ENCODE results near the gene LDLRAD4.
A peak's percentile ranks its signal among the peaks of the same experiment; 100 is the strongest.

Gene LDLRAD4

DNA sequence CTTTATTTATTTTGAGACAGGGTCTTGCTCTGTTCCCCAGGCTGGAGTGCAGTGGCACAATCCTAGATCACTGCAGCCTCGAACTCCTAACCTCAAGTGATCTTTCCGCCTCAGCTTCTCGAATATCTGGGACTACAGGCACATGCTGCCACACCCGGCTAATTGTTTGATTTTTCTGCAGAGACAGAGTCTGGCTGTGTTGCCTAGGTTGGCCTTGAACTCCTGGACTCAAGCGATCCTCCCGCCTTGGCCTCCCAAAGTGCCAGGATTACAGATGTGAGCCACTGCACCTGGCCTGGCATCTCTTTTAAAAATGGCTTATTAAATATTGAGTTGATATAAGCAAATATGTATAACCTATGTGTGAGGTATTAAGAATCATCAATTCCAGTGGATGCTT is 298.3 kb downstream of the LDLRAD4 start:
- Histone ChIP-seq H3K4me3 (ENCODE audit: control insufficient read depth in 1 of 7, extremely low read depth in 1 of 7, insufficient read depth in 4 of 7, low read depth in 2 of 7, low read length in 6 of 7) (no peak overlapping the region), H3K27me3 (replicated peaks in 2 of 5; ENCODE audit: control insufficient read depth in 4 of 5, insufficient read depth in 5 of 5, low read length in 4 of 5) (no peaks in the 10 kb centered on the region), H3K9me3 (ENCODE audit: control extremely low read depth in 1 of 5, control insufficient read depth in 4 of 5, insufficient read depth in 2 of 5, low read depth in 1 of 5, low read length in 4 of 5) (peaks cover 0 to 8% (median 3%) of the 10 kb centered on the region in 5 experiments), H3K27ac (ENCODE audit: insufficient read depth in 1 of 2, low read depth in 1 of 2, low read length in 2 of 2, poor library complexity in 1 of 2, severe bottlenecking in 2 of 2) (no peak overlapping the region), H3K36me3 (ENCODE audit: control insufficient read depth in 4 of 4, insufficient read depth in 4 of 4, low read length in 3 of 4) (peaks cover 0 to 13% (median 4%) of the 10 kb centered on the region in 4 experiments), H3K4me1 (ENCODE audit: control extremely low read depth in 1 of 4, control insufficient read depth in 4 of 4, insufficient read depth in 4 of 4, low read length in 3 of 4) (peaks cover 16 to 24% (median 18%) of the 10 kb centered on the region in 4 experiments)
- no peak for DNase-seq
- ChIA-PET POLR2A (no interaction called here), CTCF (interaction anchor here (0.9 to 1.5 kb wide), 2 partner anchors 9 to 301 kb away, joined by 4 to 5 read pairs; no protein-coding TSS in a partner anchor)
- WGBS (ENCODE audit: insufficient coverage), result 96% methylated on average over 4 of the region's 6 CpGs

DNA sequence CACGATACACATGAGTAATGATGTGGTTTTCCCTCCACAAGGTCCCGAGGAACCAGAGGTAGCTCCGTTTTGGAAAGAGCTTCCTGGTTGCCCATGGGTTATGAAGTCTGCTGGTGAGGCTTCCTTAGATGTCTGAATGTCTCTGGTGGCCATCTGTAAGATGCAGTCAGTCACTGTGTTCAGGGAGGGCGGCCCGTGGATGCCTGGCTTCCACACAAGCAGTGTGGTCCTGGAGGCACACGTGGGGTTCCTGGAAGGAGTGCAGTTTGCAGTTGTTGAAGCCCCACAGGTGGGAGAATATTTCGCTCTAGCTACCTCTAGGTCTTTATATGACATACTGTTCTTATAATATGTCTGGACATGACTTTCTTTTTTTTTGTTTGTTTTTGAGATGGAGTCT is 298.8 kb downstream of the LDLRAD4 start:
- ChIA-PET CTCF (interaction anchor here (0.9 to 1.5 kb wide), 2 partner anchors 9 to 301 kb away, joined by 4 to 5 read pairs; no protein-coding TSS in a partner anchor), POLR2A (no interaction called here)
- H3K4me1 ChIP-seq (ENCODE audit: control extremely low read depth in 1 of 4, control insufficient read depth in 4 of 4, insufficient read depth in 4 of 4, low read length in 3 of 4), result peaks cover 12 to 19% (median 13%) of the 10 kb centered on the region in 4 experiments
- H3K27ac ChIP-seq (ENCODE audit: insufficient read depth in 1 of 2, low read depth in 1 of 2, low read length in 2 of 2, poor library complexity in 1 of 2, severe bottlenecking in 2 of 2), result no peak overlapping the region
- H3K9me3 ChIP-seq (ENCODE audit: control extremely low read depth in 1 of 5, control insufficient read depth in 4 of 5, insufficient read depth in 2 of 5, low read depth in 1 of 5, low read length in 4 of 5), result peaks cover 0 to 8% (median 3%) of the 10 kb centered on the region in 5 experiments
- 92% methylated on average over 3 of the region's 7 CpGs for WGBS (ENCODE audit: insufficient coverage)
- no peak overlapping the region for H3K4me3 ChIP-seq (ENCODE audit: control insufficient read depth in 1 of 7, extremely low read depth in 1 of 7, insufficient read depth in 4 of 7, low read depth in 2 of 7, low read length in 6 of 7)
- DNase-seq, result no peak
- peaks cover 0 to 13% (median 4%) of the 10 kb centered on the region in 4 experiments for H3K36me3 ChIP-seq (ENCODE audit: control insufficient read depth in 4 of 4, insufficient read depth in 4 of 4, low read length in 3 of 4)
- H3K27me3 ChIP-seq (replicated peaks in 2 of 5; ENCODE audit: control insufficient read depth in 4 of 5, insufficient read depth in 5 of 5, low read length in 4 of 5), result no peaks in the 10 kb centered on the region

DNA sequence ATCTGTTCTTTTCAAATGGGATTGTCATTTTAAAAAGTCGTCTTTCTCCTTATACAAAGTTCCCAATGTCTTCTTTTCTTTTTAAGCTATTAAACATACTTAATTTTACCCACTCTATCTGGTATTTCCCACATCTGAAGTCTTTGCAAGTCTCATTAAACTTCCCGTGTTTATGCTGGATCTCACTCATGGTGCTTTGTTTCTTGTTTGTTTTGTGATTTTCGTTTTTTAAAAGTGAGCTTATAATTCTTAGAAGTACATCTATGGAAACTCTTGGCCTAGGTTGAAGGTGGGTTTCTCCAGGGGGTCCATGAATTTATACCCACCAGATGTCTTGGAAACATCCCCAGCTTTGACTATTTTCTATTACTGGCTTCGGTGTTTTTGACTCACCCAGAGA is 299.8 kb downstream of the LDLRAD4 start:
- no CpG with 5 or more reads among the region's 4 CpGs for WGBS (ENCODE audit: insufficient coverage)
- ChIA-PET CTCF (interaction anchor here (1.9 to 2.7 kb wide), 2 partner anchors 11 to 303 kb away, joined by 5 to 20 read pairs; no protein-coding TSS in a partner anchor), POLR2A (no interaction called here)
- H3K4me3 ChIP-seq (ENCODE audit: control insufficient read depth in 1 of 7, extremely low read depth in 1 of 7, insufficient read depth in 4 of 7, low read depth in 2 of 7, low read length in 6 of 7), result no peak overlapping the region
- no peaks in the 10 kb centered on the region for H3K27me3 ChIP-seq (replicated peaks in 2 of 5; ENCODE audit: control insufficient read depth in 4 of 5, insufficient read depth in 5 of 5, low read length in 4 of 5)
- DNase-seq, result no peak
- H3K36me3 ChIP-seq (ENCODE audit: control insufficient read depth in 4 of 4, insufficient read depth in 4 of 4, low read length in 3 of 4), result peaks cover 0 to 13% (median 4%) of the 10 kb centered on the region in 4 experiments
- H3K9me3 ChIP-seq (ENCODE audit: control extremely low read depth in 1 of 5, control insufficient read depth in 4 of 5, insufficient read depth in 2 of 5, low read depth in 1 of 5, low read length in 4 of 5), result peaks cover 0 to 8% (median 3%) of the 10 kb centered on the region in 5 experiments
- peaks cover 3 to 9% (median 6%) of the 10 kb centered on the region in 4 experiments for H3K4me1 ChIP-seq (ENCODE audit: control extremely low read depth in 1 of 4, control insufficient read depth in 4 of 4, insufficient read depth in 4 of 4, low read length in 3 of 4)
- no peak overlapping the region for H3K27ac ChIP-seq (ENCODE audit: insufficient read depth in 1 of 2, low read depth in 1 of 2, low read length in 2 of 2, poor library complexity in 1 of 2, severe bottlenecking in 2 of 2)

DNA sequence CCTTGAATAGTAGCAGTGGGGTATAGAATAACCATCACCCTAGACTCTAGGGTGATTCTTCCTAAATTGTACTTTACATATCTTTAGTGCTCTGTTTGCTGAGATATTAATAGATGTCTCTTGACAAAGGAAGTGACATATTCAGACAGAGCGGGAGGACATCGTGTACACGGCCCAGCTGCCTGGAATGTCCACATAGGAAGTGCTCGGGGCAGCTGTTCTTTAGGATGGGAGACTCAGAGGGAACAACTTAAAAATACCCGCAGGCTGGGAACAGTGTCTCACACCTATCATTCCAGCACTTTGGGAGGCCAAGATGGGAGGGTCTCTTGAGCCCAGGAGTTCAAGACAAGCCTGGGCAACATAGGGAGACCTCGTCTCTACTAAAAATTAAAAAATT is 301.7 kb downstream of the LDLRAD4 start:
- peaks cover 0 to 13% (median 6%) of the 10 kb centered on the region in 4 experiments for H3K36me3 ChIP-seq (ENCODE audit: control insufficient read depth in 4 of 4, insufficient read depth in 4 of 4, low read length in 3 of 4)
- peaks cover 0 to 4% (median 0%) of the 10 kb centered on the region in 4 experiments for H3K4me1 ChIP-seq (ENCODE audit: control extremely low read depth in 1 of 4, control insufficient read depth in 4 of 4, insufficient read depth in 4 of 4, low read length in 3 of 4)
- CTCF ChIA-PET, result interaction anchor here (1.3 to 2.7 kb wide), 4 partner anchors 10 to 305 kb away, joined by 3 to 20 read pairs (median 4); no protein-coding TSS in a partner anchor
- H3K4me3 ChIP-seq (ENCODE audit: control insufficient read depth in 1 of 7, extremely low read depth in 1 of 7, insufficient read depth in 4 of 7, low read depth in 2 of 7, low read length in 6 of 7), result no peak overlapping the region
- POLR2A ChIA-PET, result no interaction called here
- no peak for DNase-seq
- H3K27ac ChIP-seq (ENCODE audit: insufficient read depth in 1 of 2, low read depth in 1 of 2, low read length in 2 of 2, poor library complexity in 1 of 2, severe bottlenecking in 2 of 2), result no peak overlapping the region
- WGBS (ENCODE audit: insufficient coverage), result 64% methylated on average over 6 of the region's 6 CpGs
- H3K9me3 ChIP-seq (ENCODE audit: control extremely low read depth in 1 of 5, control insufficient read depth in 4 of 5, insufficient read depth in 2 of 5, low read depth in 1 of 5, low read length in 4 of 5), result peaks cover 0 to 8% (median 3%) of the 10 kb centered on the region in 5 experiments
- no peaks in the 10 kb centered on the region for H3K27me3 ChIP-seq (replicated peaks in 2 of 5; ENCODE audit: control insufficient read depth in 4 of 5, insufficient read depth in 5 of 5, low read length in 4 of 5)

DNA sequence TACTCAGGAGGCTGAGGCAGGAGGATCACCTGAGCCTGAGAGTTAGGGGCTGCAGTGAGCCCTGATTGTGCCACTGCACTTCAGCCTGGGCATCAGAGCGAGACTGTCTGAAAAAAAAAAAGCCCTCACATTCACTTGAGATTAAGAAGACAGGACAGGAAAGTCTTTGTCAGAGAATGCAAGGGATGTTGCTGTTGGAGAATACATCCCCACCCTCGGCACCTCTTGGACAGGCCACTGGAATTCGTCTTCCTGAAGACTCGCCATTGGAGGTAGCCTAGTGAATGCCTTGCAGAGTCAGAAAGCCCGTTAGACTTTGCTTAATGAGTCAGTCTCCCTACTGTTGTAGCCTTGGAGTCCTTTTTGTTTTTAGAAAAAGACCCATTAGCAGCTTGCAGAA is 302.2 kb downstream of the LDLRAD4 start:
- whole genome bisulfite sequencing (ENCODE audit: insufficient coverage), result 100% methylated on average over 4 of the region's 5 CpGs
- H3K4me1 ChIP-seq (ENCODE audit: control extremely low read depth in 1 of 4, control insufficient read depth in 4 of 4, insufficient read depth in 4 of 4, low read length in 3 of 4), result peaks cover 0 to 4% (median 0%) of the 10 kb centered on the region in 4 experiments
- H3K36me3 ChIP-seq (ENCODE audit: control insufficient read depth in 4 of 4, insufficient read depth in 4 of 4, low read length in 3 of 4), result peaks cover 0 to 13% (median 6%) of the 10 kb centered on the region in 4 experiments
- ChIA-PET CTCF (no interaction called here), POLR2A (no interaction called here)
- no peak overlapping the region for H3K27ac ChIP-seq (ENCODE audit: insufficient read depth in 1 of 2, low read depth in 1 of 2, low read length in 2 of 2, poor library complexity in 1 of 2, severe bottlenecking in 2 of 2)
- no peak for DNase-seq
- H3K4me3 ChIP-seq (ENCODE audit: control insufficient read depth in 1 of 7, extremely low read depth in 1 of 7, insufficient read depth in 4 of 7, low read depth in 2 of 7, low read length in 6 of 7), result no peak overlapping the region
- peaks cover 0 to 8% (median 3%) of the 10 kb centered on the region in 5 experiments for H3K9me3 ChIP-seq (ENCODE audit: control extremely low read depth in 1 of 5, control insufficient read depth in 4 of 5, insufficient read depth in 2 of 5, low read depth in 1 of 5, low read length in 4 of 5)
- no peaks in the 10 kb centered on the region for H3K27me3 ChIP-seq (replicated peaks in 2 of 5; ENCODE audit: control insufficient read depth in 4 of 5, insufficient read depth in 5 of 5, low read length in 4 of 5)

DNA sequence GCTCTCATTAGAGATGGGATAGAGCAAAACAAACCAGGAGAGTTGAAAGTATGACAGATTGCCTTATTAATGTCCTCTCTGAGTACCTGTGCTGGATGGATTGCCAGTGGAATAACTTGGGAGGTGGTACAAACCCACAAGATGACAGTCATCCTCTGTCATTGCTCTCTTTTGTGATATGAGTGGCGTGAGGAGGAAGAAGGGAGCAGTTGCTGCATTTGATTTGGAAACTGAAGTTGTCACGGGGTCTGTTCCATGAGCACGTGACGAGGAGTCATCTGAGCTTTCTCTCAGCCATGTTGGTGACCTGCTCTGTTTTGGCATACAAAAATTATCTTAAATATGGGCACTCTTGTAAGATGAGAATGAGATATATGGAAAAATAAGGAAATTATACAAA is 302.9 kb downstream of the LDLRAD4 start:
- Histone ChIP-seq H3K36me3 (ENCODE audit: control insufficient read depth in 4 of 4, insufficient read depth in 4 of 4, low read length in 3 of 4) (peaks cover 0 to 9% (median 4%) of the 10 kb centered on the region in 4 experiments), H3K4me3 (ENCODE audit: control insufficient read depth in 1 of 7, extremely low read depth in 1 of 7, insufficient read depth in 4 of 7, low read depth in 2 of 7, low read length in 6 of 7) (no peak overlapping the region), H3K9me3 (ENCODE audit: control extremely low read depth in 1 of 5, control insufficient read depth in 4 of 5, insufficient read depth in 2 of 5, low read depth in 1 of 5, low read length in 4 of 5) (peaks cover 0 to 8% (median 3%) of the 10 kb centered on the region in 5 experiments), H3K4me1 (ENCODE audit: control extremely low read depth in 1 of 4, control insufficient read depth in 4 of 4, insufficient read depth in 4 of 4, low read length in 3 of 4) (peaks cover 0 to 4% (median 0%) of the 10 kb centered on the region in 4 experiments), H3K27me3 (replicated peaks in 2 of 5; ENCODE audit: control insufficient read depth in 4 of 5, insufficient read depth in 5 of 5, low read length in 4 of 5) (no peaks in the 10 kb centered on the region), H3K27ac (ENCODE audit: insufficient read depth in 1 of 2, low read depth in 1 of 2, low read length in 2 of 2, poor library complexity in 1 of 2, severe bottlenecking in 2 of 2) (no peak overlapping the region)
- no peak for DNase-seq
- ChIA-PET CTCF (no interaction called here), POLR2A (interaction anchor here (0.5 kb wide), 1 partner anchor 10 kb away, joined by 3 read pairs; no protein-coding TSS in a partner anchor)
- 67% methylated on average over 4 of the region's 4 CpGs for WGBS (ENCODE audit: insufficient coverage)

DNA sequence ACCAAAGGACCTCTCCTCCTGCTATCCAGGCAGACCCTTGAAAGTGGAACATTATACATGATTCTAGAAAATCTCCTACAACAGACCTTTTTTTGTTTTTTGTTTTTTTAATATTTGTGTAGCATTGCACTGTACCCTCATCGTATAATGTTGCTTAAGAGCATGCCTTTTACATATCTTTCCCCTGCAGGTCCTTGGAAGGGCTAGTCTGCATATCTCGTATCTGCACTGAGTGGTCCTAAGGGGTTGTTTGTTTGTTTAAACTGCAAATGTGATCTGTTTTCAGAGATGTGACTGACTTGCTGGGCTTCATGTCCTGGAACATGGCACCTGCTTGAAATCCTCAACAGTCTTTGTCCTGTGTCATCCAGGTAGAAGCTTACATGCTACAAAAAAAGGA is 303.7 kb downstream of the LDLRAD4 start:
- Histone ChIP-seq H3K4me1 (ENCODE audit: control extremely low read depth in 1 of 4, control insufficient read depth in 4 of 4, insufficient read depth in 4 of 4, low read length in 3 of 4) (peaks cover 0 to 4% (median 0%) of the 10 kb centered on the region in 4 experiments), H3K36me3 (ENCODE audit: control insufficient read depth in 4 of 4, insufficient read depth in 4 of 4, low read length in 3 of 4) (peaks cover 0 to 6% (median 2%) of the 10 kb centered on the region in 4 experiments), H3K9me3 (ENCODE audit: control extremely low read depth in 1 of 5, control insufficient read depth in 4 of 5, insufficient read depth in 2 of 5, low read depth in 1 of 5, low read length in 4 of 5) (peaks cover 0 to 8% (median 2%) of the 10 kb centered on the region in 5 experiments), H3K4me3 (ENCODE audit: control insufficient read depth in 1 of 7, extremely low read depth in 1 of 7, insufficient read depth in 4 of 7, low read depth in 2 of 7, low read length in 6 of 7) (no peak overlapping the region), H3K27me3 (replicated peaks in 2 of 5; ENCODE audit: control insufficient read depth in 4 of 5, insufficient read depth in 5 of 5, low read length in 4 of 5) (no peaks in the 10 kb centered on the region), H3K27ac (ENCODE audit: insufficient read depth in 1 of 2, low read depth in 1 of 2, low read length in 2 of 2, poor library complexity in 1 of 2, severe bottlenecking in 2 of 2) (no peak overlapping the region)
- ChIA-PET POLR2A (no interaction called here), CTCF (no interaction called here)
- DNase-seq, result peak in 1 of 3 donors; percentile 47
- no CpG with 5 or more reads among the region's 2 CpGs for WGBS (ENCODE audit: insufficient coverage)
